K562 (cell line): ENCODE measurements around the gene ERLIN1. TPM values are rescaled to one million over a fixed set of nuclear protein-coding genes. Genes with fewer than 3 reads are reported as not detected.

Source experiments
- ATAC-seq: fragments of 200-7000 bp; cut with Tn5 transposase; 3 replicates; pipeline ENCODE4 v1.9.1; 2020; ENCODE audit warnings: moderate library complexity
- BruUV-seq: library from RNA; stranded (reverse); fragments of 400-500 nt; replicated peaks from 2 replicates; lab custom pipeline; 2021; lab: Mats Ljungman, UMichigan
- CTCF ChIA-PET: fragments of 300-600 bp; formaldehyde crosslinking; extraction: SDS; loops from one replicate; lab custom pipeline; 2021; ENCODE audit warnings: low intra/inter-chr PET ratio; lab: Yijun Ruan, JAX
- POLR2A ChIA-PET: fragments of 300-600, 350-650 bp; sonication (Branson Sonifier 250); formaldehyde crosslinking; extraction: SDS; loops from one replicate; lab custom pipeline; 2021; ENCODE audit warnings: antibody characterized with exemption, inconsistent platforms; lab: Yijun Ruan, JAX
- DNase-seq, 4 experiments: peaks; one replicate each; pipeline versions ENCODE4 v3.0.0 to v3.0.0-alpha.2; 2011 to 2018; ENCODE audit warnings: low spot score in 3 of 4, mixed read lengths in 3 of 4; ENCODE audit errors: extremely low read depth in 1 of 4
- FAIRE-seq: peaks from 2 replicates; lab custom pipeline; 2011; peaks lifted over from hg19 to GRCh38; lab: Jason Lieb, UNC
- H2AFZ ChIP-seq: 2 replicates; pipeline ENCODE4 v1.6.0; 2011; ENCODE audit warnings: low read depth, low read length, control low read depth, inconsistent platforms
- H3K27ac ChIP-seq: fragments of 200-600 bp; 3 replicates; pipeline ENCODE4 v1.8.0; 2011; ENCODE audit warnings: low read depth, mild to moderate bottlenecking, control low read depth, inconsistent platforms, low read length, moderate library complexity, mixed read lengths; ENCODE audit errors: extremely low read depth
- H3K27me3 ChIP-seq, 2 experiments: fragments of 300-600 bp in 1 of 2; 2 replicates in 1 of 2; 3 replicates in 1 of 2; pipeline versions ENCODE4 v1.6.0 to v1.8.0; 2011; ENCODE audit warnings: inconsistent platforms in 2 of 2, low read length in 2 of 2, mild to moderate bottlenecking in 1 of 2, mixed read lengths in 1 of 2, moderate library complexity in 1 of 2; ENCODE audit not compliant: control insufficient read depth in 2 of 2, insufficient read depth in 2 of 2
- H3K36me3 ChIP-seq: fragments of 300-600 bp; 3 replicates; pipeline ENCODE4 v1.8.0; 2011; ENCODE audit warnings: mild to moderate bottlenecking, low read length, inconsistent platforms; ENCODE audit not compliant: control insufficient read depth, insufficient read depth
- H3K4me1 ChIP-seq, 2 experiments: fragments of 200-600 bp in 1 of 2; replicated peaks in 1 of 2; 2 replicates in 1 of 2; 3 replicates in 1 of 2; pipeline versions ENCODE4 v1.5.1 to v1.8.0; 2011; ENCODE audit warnings: inconsistent platforms in 2 of 2, low read length in 2 of 2, mild to moderate bottlenecking in 1 of 2, mixed read lengths in 1 of 2, moderate library complexity in 1 of 2; ENCODE audit not compliant: control insufficient read depth in 2 of 2, insufficient read depth in 2 of 2
- H3K4me2 ChIP-seq: 2 replicates; pipeline ENCODE4 v1.6.1; 2011; ENCODE audit warnings: low read length, control low read depth, inconsistent platforms, mixed read lengths; ENCODE audit not compliant: insufficient read depth
- H3K4me3 ChIP-seq: fragments of 200-600 bp; sonication (generic), shearing (Covaris generic); 2 replicates; pipeline ENCODE4 v1.5.1; 2016; ENCODE audit warnings: control low read depth, inconsistent platforms
- H3K79me2 ChIP-seq: fragments of 200-600 bp; 3 replicates; pipeline ENCODE4 v1.8.0; 2011; ENCODE audit warnings: low read length, inconsistent platforms; ENCODE audit not compliant: control insufficient read depth, insufficient read depth
- H3K9ac ChIP-seq, 2 experiments: 2 replicates each; pipeline versions ENCODE4 v1.6.0 to v1.6.1; 2011; ENCODE audit warnings: low read depth in 2 of 2, low read length in 2 of 2, control low read depth in 1 of 2, inconsistent platforms in 1 of 2, mild to moderate bottlenecking in 1 of 2, mixed read lengths in 1 of 2; ENCODE audit not compliant: insufficient read depth in 1 of 2
- H3K9me1 ChIP-seq: one replicate; pipeline ENCODE4 v1.6.0; 2011; ENCODE audit warnings: inconsistent platforms, mild to moderate bottlenecking, low read length, moderate library complexity; ENCODE audit not compliant: control insufficient read depth, insufficient read depth
- H3K9me3 ChIP-seq: replicated peaks from 2 replicates; pipeline ENCODE4 v1.5.1; 2011; ENCODE audit warnings: low read depth, low read length, inconsistent platforms; ENCODE audit not compliant: control insufficient read depth, insufficient read depth
- H4K20me1 ChIP-seq: replicated peaks from 2 replicates; pipeline ENCODE4 v1.6.1; 2011; ENCODE audit warnings: low read length, inconsistent platforms, mixed read lengths; ENCODE audit not compliant: control insufficient read depth, insufficient read depth
- CEBPB ChIP-seq: fragments of 450-650 bp; IDR thresholded peaks from 2 replicates; pipeline ENCODE4 v1.6.1; 2016; ENCODE audit warnings: missing genetic modification characterization, missing compliant biosample characterization
- CXXC5 ChIP-seq: fragments of 250-450 bp; sonication (Bioruptor Pico); IDR thresholded peaks from 2 replicates; pipeline ENCODE4 v1.8.0; 2022; ENCODE audit warnings: inconsistent platforms, mild to moderate bottlenecking, moderate library complexity
- FOSL1 ChIP-seq: fragments of 200-800 bp; sonication (Bioruptor generic); conservative IDR thresholded peaks from 2 replicates; pipeline ENCODE4 v1.6.1; 2016; ENCODE audit warnings: missing genetic modification characterization, missing compliant biosample characterization
- GTF2F1 ChIP-seq: IDR thresholded peaks from 2 replicates; pipeline ENCODE4 v1.6.1; 2011; ENCODE audit warnings: low read depth, low read length, improper control_type of control experiment
- HMG20A ChIP-seq: fragments of 450-650 bp; formaldehyde crosslinking; conservative IDR thresholded peaks from 2 replicates; pipeline ENCODE4 v1.4.0; 2020; ENCODE audit warnings: mild to moderate bottlenecking, mixed read lengths
- KDM4B ChIP-seq, 2 experiments: fragments of 450-650 bp in 1 of 2; sonication (generic) in 1 of 2; IDR thresholded peaks; 2 replicates each; pipeline ENCODE4 v1.6.1; 2016 to 2017; ENCODE audit warnings: borderline replicate concordance in 2 of 2, antibody characterized with exemption in 1 of 2, low read depth in 1 of 2, mild to moderate bottlenecking in 1 of 2
- POLR2B ChIP-seq: fragments of 450-650 bp; IDR thresholded peaks from 2 replicates; pipeline ENCODE4 v1.6.1; 2018; ENCODE audit warnings: low read depth; ENCODE audit not compliant: partially characterized antibody
- PTTG1 ChIP-seq: fragments of 450-650 bp; IDR thresholded peaks from 2 replicates; pipeline ENCODE4 v1.6.1; 2016; ENCODE audit warnings: low read depth, mild to moderate bottlenecking, missing genetic modification characterization, missing compliant biosample characterization
- SAFB2 ChIP-seq: fragments of 200-400 bp; formaldehyde crosslinking; IDR thresholded peaks from 2 replicates; pipeline ENCODE4 v1.6.1; 2018; ENCODE audit warnings: borderline replicate concordance, low read length, low read depth, moderate library complexity; ENCODE audit not compliant: severe bottlenecking
- SAP30 ChIP-seq: fragments of 200-600 bp; sonication (generic); IDR thresholded peaks from 2 replicates; pipeline ENCODE4 v1.6.1; 2012; ENCODE audit warnings: borderline replicate concordance, low read depth, mild to moderate bottlenecking, moderate library complexity, low read length, control low read depth, inconsistent platforms; ENCODE audit not compliant: insufficient read depth, poor library complexity, severe bottlenecking
- SMAD3 ChIP-seq: fragments of 450-650 bp; formaldehyde crosslinking; conservative IDR thresholded peaks from 2 replicates; pipeline ENCODE4 v1.4.0; 2020; ENCODE audit warnings: mild to moderate bottlenecking
- SOX6 ChIP-seq: fragments of 450-650 bp; IDR thresholded peaks from 2 replicates; pipeline ENCODE4 v1.6.1; 2014; ENCODE audit warnings: mild to moderate bottlenecking
- ZNF444 ChIP-seq: fragments of 250-450 bp; sonication (Bioruptor Pico); IDR thresholded peaks from 2 replicates; pipeline ENCODE4 v1.4.0; 2020; ENCODE audit warnings: mild to moderate bottlenecking, moderate library complexity
- WGBS: fragments of 100-300 bp; shearing (Covaris generic); methylation state at CpG from one replicate; pipeline ENCODE4 v1.1.6; 2016; ENCODE audit warnings: low coverage, mixed read lengths; ENCODE audit not compliant: insufficient coverage; ENCODE audit errors: missing lambda C conversion rate; 5-methylcytosine and 5-hydroxymethylcytosine counted together
- in situ Hi-C: fragments of 300-500 bp; cut with MboI; formaldehyde crosslinking; loops from 4 replicates; pipeline ENCODE4 v1.15.0; 2018; ENCODE audit warnings: inconsistent platforms, mixed read lengths
- intact Hi-C: fragments of 100-400 bp; cut with micrococcal nuclease; formaldehyde crosslinking; loops from 2 replicates; pipeline ENCODE4 v1.14.2; 2022
- polyA plus RNA-seq, 8 experiments: library from polyadenylated mRNA; depleted of rRNA in 4 of 8; stranded (reverse) in 5 of 8; unstranded in 3 of 8; fragments of >200 nt; fragmentation: Nextera tagmentation in 2 of 8; fragmentation: Illumina TruSeq in 1 of 8; extraction: Ambion mirVana in 2 of 8; extraction: Trizol in 1 of 8; gene quantifications; 2 replicates each; pipeline versions ENCODE4 v1.2.1 to v1.2.3, GENCODE V29; 2011 to 2014; ENCODE audit warnings: inconsistent platforms in 1 of 8, missing spikeins in 1 of 8
- total RNA-seq, 7 experiments: library from RNA; depleted of rRNA in 6 of 7; stranded (reverse); fragments of >200 nt in 6 of 7; fragmentation: Illumina TruSeq in 2 of 7; extraction: Trizol in 2 of 7; gene quantifications; 2 replicates each; pipeline versions ENCODE4 v1.2.1 to v1.2.3, GENCODE V29; 2011 to 2021; ENCODE audit warnings: low replicate concordance in 1 of 7
- TF ChIP-seq, protein P1 (sequence below): fragments of 450-650 bp; conservative IDR thresholded peaks from 2 replicates; pipeline ENCODE4 v1.6.1; 2016; ENCODE audit warnings: missing genetic modification characterization, low read depth, mild to moderate bottlenecking, control low read depth, missing compliant biosample characterization
- TF ChIP-seq, protein P2 (sequence below): fragments of 250-450 bp; sonication (Bioruptor Pico); IDR thresholded peaks from 2 replicates; pipeline ENCODE4 v1.4.0; 2020; ENCODE audit warnings: mild to moderate bottlenecking, moderate library complexity
- TF ChIP-seq, protein P3 (sequence below): sonication (generic); formaldehyde crosslinking; IDR thresholded peaks from 2 replicates; pipeline ENCODE4 v1.8.0; 2022; ENCODE audit warnings: mild to moderate bottlenecking, missing genetic modification reagents

ERLIN1 gene
- total and polyA plus RNA-seq, 9 of the 15 experiments (the other 6 are each of a cell fraction or from before 2014, with no cell fraction given), result 9.8 to 26.8 (median 15.5) TPM

DNA sequence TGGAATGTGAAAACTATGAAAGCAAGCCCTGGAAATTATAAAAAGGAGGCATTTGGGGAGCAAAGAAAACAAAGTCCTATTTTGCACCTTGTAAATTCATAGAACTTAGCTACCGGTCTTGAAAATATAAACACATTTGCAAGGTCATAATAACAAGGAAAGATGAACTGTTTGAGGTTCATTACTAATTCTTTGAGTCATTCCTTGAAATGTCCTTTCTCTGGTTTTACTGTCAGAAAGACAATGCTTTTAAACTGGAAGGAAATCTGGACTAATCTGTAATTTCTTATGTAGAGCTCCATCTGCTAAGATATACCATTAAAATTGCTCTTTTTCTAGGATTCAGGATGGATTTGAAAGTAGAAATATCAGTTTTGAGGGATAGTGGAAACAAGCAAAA is 1.4 kb downstream of the ERLIN1 start:
- in situ Hi-C loops (no loop called here), intact Hi-C loops (no loop called here)
- CTCF ChIA-PET, result no interaction called here
- Histone ChIP-seq H3K4me1 (peaks cover 0 to 6% of the 10 kb centered on the region in 2 experiments; a peak in 2 of 5 replicates), H3K9ac (peak overlapping the region in 1 of 2 experiments; percentile 96; a peak in 2 of 4 replicates), H3K9me3 (no peaks in the 10 kb centered on the region), H3K27me3 (no peaks in the 10 kb centered on the region), H3K4me3 (peak overlapping the region; percentile 84), H3K36me3 (peaks cover 52% of the 10 kb centered on the region; the same call in 2 of the 3 replicates), H2AFZ (no peak overlapping the region), H3K9me1 (no peaks in the 10 kb centered on the region), H3K79me2 (peaks cover 78% of the 10 kb centered on the region), H3K4me2 (peak overlapping the region; percentile 94), H4K20me1 (no peaks in the 10 kb centered on the region), H3K27ac (peak overlapping the region; percentile 98)
- no TSS peak for BruUV-seq
- 0% methylated on average over 1 of the region's 1 CpG for WGBS
- POLR2A ChIA-PET, result no interaction called here
- FAIRE-seq, result peak; percentile 51
- DNase-seq, result no peak
- no peak for ATAC-seq
- TF ChIP-seq KDM4B (IDR thresholded peaks at IDR 0.05; ENCODE audit: borderline replicate concordance in 2 of 2, low read depth in 1 of 2), result no peak
- TF ChIP-seq ZNF444, result no peak
- TF ChIP-seq SAP30, result no peak
- no peak for TF ChIP-seq SMAD3 (CRISPR knock-in tag)
- TF ChIP-seq CEBPB (tag), result no peak
- TF ChIP-seq SOX6, result no peak
- TF ChIP-seq SAFB2, result no peak
- TF ChIP-seq, protein P1, sequence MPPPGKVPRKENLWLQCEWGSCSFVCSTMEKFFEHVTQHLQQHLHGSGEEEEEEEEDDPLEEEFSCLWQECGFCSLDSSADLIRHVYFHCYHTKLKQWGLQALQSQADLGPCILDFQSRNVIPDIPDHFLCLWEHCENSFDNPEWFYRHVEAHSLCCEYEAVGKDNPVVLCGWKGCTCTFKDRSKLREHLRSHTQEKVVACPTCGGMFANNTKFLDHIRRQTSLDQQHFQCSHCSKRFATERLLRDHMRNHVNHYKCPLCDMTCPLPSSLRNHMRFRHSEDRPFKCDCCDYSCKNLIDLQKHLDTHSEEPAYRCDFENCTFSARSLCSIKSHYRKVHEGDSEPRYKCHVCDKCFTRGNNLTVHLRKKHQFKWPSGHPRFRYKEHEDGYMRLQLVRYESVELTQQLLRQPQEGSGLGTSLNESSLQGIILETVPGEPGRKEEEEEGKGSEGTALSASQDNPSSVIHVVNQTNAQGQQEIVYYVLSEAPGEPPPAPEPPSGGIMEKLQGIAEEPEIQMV (tag), result no peak
- TF ChIP-seq, protein P2, sequence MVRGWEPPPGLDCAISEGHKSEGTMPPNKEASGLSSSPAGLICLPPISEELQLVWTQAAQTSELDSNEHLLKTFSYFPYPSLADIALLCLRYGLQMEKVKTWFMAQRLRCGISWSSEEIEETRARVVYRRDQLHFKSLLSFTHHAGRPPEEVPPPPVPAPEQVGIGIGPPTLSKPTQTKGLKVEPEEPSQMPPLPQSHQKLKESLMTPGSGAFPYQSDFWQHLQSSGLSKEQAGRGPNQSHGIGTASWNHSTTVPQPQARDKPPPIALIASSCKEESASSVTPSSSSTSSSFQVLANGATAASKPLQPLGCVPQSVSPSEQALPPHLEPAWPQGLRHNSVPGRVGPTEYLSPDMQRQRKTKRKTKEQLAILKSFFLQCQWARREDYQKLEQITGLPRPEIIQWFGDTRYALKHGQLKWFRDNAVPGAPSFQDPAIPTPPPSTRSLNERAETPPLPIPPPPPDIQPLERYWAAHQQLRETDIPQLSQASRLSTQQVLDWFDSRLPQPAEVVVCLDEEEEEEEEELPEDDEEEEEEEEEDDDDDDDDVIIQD (CRISPR knock-in tag), result no peak
- no peak for TF ChIP-seq HMG20A
- no peak for TF ChIP-seq POLR2B
- TF ChIP-seq PTTG1 (tag), result no peak
- TF ChIP-seq FOSL1, result no peak
- TF ChIP-seq, protein P3, sequence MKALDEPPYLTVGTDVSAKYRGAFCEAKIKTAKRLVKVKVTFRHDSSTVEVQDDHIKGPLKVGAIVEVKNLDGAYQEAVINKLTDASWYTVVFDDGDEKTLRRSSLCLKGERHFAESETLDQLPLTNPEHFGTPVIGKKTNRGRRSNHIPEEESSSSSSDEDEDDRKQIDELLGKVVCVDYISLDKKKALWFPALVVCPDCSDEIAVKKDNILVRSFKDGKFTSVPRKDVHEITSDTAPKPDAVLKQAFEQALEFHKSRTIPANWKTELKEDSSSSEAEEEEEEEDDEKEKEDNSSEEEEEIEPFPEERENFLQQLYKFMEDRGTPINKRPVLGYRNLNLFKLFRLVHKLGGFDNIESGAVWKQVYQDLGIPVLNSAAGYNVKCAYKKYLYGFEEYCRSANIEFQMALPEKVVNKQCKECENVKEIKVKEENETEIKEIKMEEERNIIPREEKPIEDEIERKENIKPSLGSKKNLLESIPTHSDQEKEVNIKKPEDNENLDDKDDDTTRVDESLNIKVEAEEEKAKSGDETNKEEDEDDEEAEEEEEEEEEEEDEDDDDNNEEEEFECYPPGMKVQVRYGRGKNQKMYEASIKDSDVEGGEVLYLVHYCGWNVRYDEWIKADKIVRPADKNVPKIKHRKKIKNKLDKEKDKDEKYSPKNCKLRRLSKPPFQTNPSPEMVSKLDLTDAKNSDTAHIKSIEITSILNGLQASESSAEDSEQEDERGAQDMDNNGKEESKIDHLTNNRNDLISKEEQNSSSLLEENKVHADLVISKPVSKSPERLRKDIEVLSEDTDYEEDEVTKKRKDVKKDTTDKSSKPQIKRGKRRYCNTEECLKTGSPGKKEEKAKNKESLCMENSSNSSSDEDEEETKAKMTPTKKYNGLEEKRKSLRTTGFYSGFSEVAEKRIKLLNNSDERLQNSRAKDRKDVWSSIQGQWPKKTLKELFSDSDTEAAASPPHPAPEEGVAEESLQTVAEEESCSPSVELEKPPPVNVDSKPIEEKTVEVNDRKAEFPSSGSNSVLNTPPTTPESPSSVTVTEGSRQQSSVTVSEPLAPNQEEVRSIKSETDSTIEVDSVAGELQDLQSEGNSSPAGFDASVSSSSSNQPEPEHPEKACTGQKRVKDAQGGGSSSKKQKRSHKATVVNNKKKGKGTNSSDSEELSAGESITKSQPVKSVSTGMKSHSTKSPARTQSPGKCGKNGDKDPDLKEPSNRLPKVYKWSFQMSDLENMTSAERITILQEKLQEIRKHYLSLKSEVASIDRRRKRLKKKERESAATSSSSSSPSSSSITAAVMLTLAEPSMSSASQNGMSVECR (CRISPR knock-in tag), result no peak
- TF ChIP-seq CXXC5 (CRISPR knock-in tag), result no peak
- TF ChIP-seq GTF2F1, result no peak
